ENCODE measurements around the gene GGTLC3. TPM values are rescaled to one million over a fixed set of nuclear protein-coding genes. Genes with fewer than 3 reads are reported as not detected.
"Not testable (repeated sequence)": the region's sequence is repeated elsewhere in the genome, so short reads cannot be mapped to it uniquely, and the experiment has no call there.

Gene GGTLC3
- not detected in 2 replicates for total RNA-seq (ENCODE audit: low replicate concordance)

GRCh38 chr22:18518061-18518460 lies at the start of gene GGTLC3:
Gene GGTLC3 (minus strand): TSS chr22:18518161. CDS start chr22:18517897, 264 bp downstream.
- H3K4me1 ChIP-seq; DNase-seq (ENCODE audit: low spot score); H3K27me3 Mint-ChIP-seq (ENCODE audit: insufficient read depth, low read depth); H3K9ac ChIP-seq; H3K27me3 ChIP-seq; H3K4me2 ChIP-seq; H2AFZ ChIP-seq (replicated peaks); H3K4me3 Mint-ChIP-seq; H3K79me2 ChIP-seq (ENCODE audit: low read depth); H3K27ac ChIP-seq; H3K27ac Mint-ChIP-seq; H3K9me3 Mint-ChIP-seq; H3K4me3 ChIP-seq; H3K9me3 ChIP-seq (ENCODE audit: low read depth); H4K20me1 ChIP-seq (ENCODE audit: low read depth); H3K4me1 Mint-ChIP-seq; H3K36me3 ChIP-seq; H3K36me3 Mint-ChIP-seq; H3F3A ChIP-seq (ENCODE audit: low read depth): not testable (repeated sequence)

- not testable (repeated sequence) for H3K36me3 ChIP-seq; H3K27me3 Mint-ChIP-seq (ENCODE audit: insufficient read depth, low read depth); H3K9me3 Mint-ChIP-seq; H3K4me1 ChIP-seq; H4K20me1 ChIP-seq (ENCODE audit: low read depth); H3K36me3 Mint-ChIP-seq; H2AFZ ChIP-seq (replicated peaks); DNase-seq (ENCODE audit: low spot score); H3K4me3 ChIP-seq; H3K4me1 Mint-ChIP-seq; H3K27ac ChIP-seq; H3K27me3 ChIP-seq; H3F3A ChIP-seq (ENCODE audit: low read depth); H3K79me2 ChIP-seq (ENCODE audit: low read depth); H3K27ac Mint-ChIP-seq; H3K9me3 ChIP-seq (ENCODE audit: low read depth); H3K4me2 ChIP-seq; H3K9ac ChIP-seq; H3K4me3 Mint-ChIP-seq
Measured at GRCh38 chr22:18560099-18560974, 42.4 kb upstream of the GGTLC3 start.

- not testable (repeated sequence) for H3K36me3 Mint-ChIP-seq; H2AFZ ChIP-seq (replicated peaks); H3K27me3 Mint-ChIP-seq (ENCODE audit: insufficient read depth, low read depth); H3K4me2 ChIP-seq; H3K79me2 ChIP-seq (ENCODE audit: low read depth); H3K4me3 Mint-ChIP-seq; H3K27me3 ChIP-seq; DNase-seq (ENCODE audit: low spot score); H3K27ac Mint-ChIP-seq; H3K9me3 ChIP-seq (ENCODE audit: low read depth); H3K27ac ChIP-seq; H3K9me3 Mint-ChIP-seq; H4K20me1 ChIP-seq (ENCODE audit: low read depth); H3K9ac ChIP-seq; H3K4me1 ChIP-seq; H3K4me1 Mint-ChIP-seq; H3K4me3 ChIP-seq; H3K36me3 ChIP-seq; H3F3A ChIP-seq (ENCODE audit: low read depth)
Measured at GRCh38 chr22:18558939-18559338, 41.0 kb upstream of the GGTLC3 start.

- H3K9me3 Mint-ChIP-seq; H3K27me3 ChIP-seq; H3K9ac ChIP-seq; H3K4me3 ChIP-seq; H3K27ac Mint-ChIP-seq; H3K79me2 ChIP-seq (ENCODE audit: low read depth); H3K36me3 ChIP-seq; H3K4me3 Mint-ChIP-seq; H3K9me3 ChIP-seq (ENCODE audit: low read depth); H3K4me1 ChIP-seq; H3K27me3 Mint-ChIP-seq (ENCODE audit: insufficient read depth, low read depth); H4K20me1 ChIP-seq (ENCODE audit: low read depth); H3K4me2 ChIP-seq; H3K27ac ChIP-seq; H3K4me1 Mint-ChIP-seq; DNase-seq (ENCODE audit: low spot score); H3F3A ChIP-seq (ENCODE audit: low read depth); H2AFZ ChIP-seq (replicated peaks); H3K36me3 Mint-ChIP-seq: not testable (repeated sequence)
Measured at GRCh38 chr22:18558516-18558915, 40.6 kb upstream of the GGTLC3 start.

GRCh38 chr22:18554280-18555256 lies 36.6 kb upstream of the GGTLC3 start:
- H3K4me2 ChIP-seq; H3K9me3 ChIP-seq (ENCODE audit: low read depth); H3K36me3 ChIP-seq; H3K27ac Mint-ChIP-seq; H3K27me3 ChIP-seq; H3K4me1 Mint-ChIP-seq; H3K4me3 Mint-ChIP-seq; H3K4me1 ChIP-seq; H2AFZ ChIP-seq (replicated peaks); H3K27me3 Mint-ChIP-seq (ENCODE audit: insufficient read depth, low read depth); H3K9ac ChIP-seq; H3K27ac ChIP-seq; DNase-seq (ENCODE audit: low spot score); H3K36me3 Mint-ChIP-seq; H3K9me3 Mint-ChIP-seq; H4K20me1 ChIP-seq (ENCODE audit: low read depth); H3K79me2 ChIP-seq (ENCODE audit: low read depth); H3K4me3 ChIP-seq; H3F3A ChIP-seq (ENCODE audit: low read depth): not testable (repeated sequence)

- not testable (repeated sequence) for H3K4me1 ChIP-seq
Measured at GRCh38 chr22:18552839-18553597, 35.1 kb upstream of the GGTLC3 start.

GRCh38 chr22:18551046-18551445 lies 33.1 kb upstream of the GGTLC3 start:
- not testable (repeated sequence) for H2AFZ ChIP-seq (replicated peaks); H3K36me3 Mint-ChIP-seq; H3K9me3 ChIP-seq (ENCODE audit: low read depth); H3K27me3 ChIP-seq; H3K9ac ChIP-seq; H3K4me2 ChIP-seq; H3K4me1 ChIP-seq; DNase-seq (ENCODE audit: low spot score); H3K27me3 Mint-ChIP-seq (ENCODE audit: insufficient read depth, low read depth); H3K4me3 Mint-ChIP-seq; H3K27ac ChIP-seq; H3F3A ChIP-seq (ENCODE audit: low read depth); H3K79me2 ChIP-seq (ENCODE audit: low read depth); H3K4me1 Mint-ChIP-seq; H3K36me3 ChIP-seq; H3K9me3 Mint-ChIP-seq; H3K27ac Mint-ChIP-seq; H3K4me3 ChIP-seq; H4K20me1 ChIP-seq (ENCODE audit: low read depth)

More at GRCh38 chr22:18552839-18553597, 35.1 kb upstream of the GGTLC3 start:
- H3K4me3 ChIP-seq; H3K4me3 Mint-ChIP-seq; H2AFZ ChIP-seq (replicated peaks); H3F3A ChIP-seq (ENCODE audit: low read depth); H4K20me1 ChIP-seq (ENCODE audit: low read depth); H3K4me2 ChIP-seq; DNase-seq (ENCODE audit: low spot score); H3K9me3 ChIP-seq (ENCODE audit: low read depth); H3K27ac ChIP-seq; H3K9me3 Mint-ChIP-seq; H3K27ac Mint-ChIP-seq; H3K79me2 ChIP-seq (ENCODE audit: low read depth); H3K36me3 ChIP-seq; H3K27me3 ChIP-seq; H3K9ac ChIP-seq; H3K36me3 Mint-ChIP-seq; H3K27me3 Mint-ChIP-seq (ENCODE audit: insufficient read depth, low read depth); H3K4me1 Mint-ChIP-seq: not testable (repeated sequence)
